ENCODE data around the gene ITGB1. TPM values are rescaled to one million over a fixed set of nuclear protein-coding genes. Genes with fewer than 3 reads are reported as not detected.

ITGB1 gene
- total and polyA plus RNA-seq, 9 of the 15 experiments (the other 6 are each of a cell fraction or from before 2014, with no cell fraction given), result 40.2 to 194 (median 155) TPM

DNA sequence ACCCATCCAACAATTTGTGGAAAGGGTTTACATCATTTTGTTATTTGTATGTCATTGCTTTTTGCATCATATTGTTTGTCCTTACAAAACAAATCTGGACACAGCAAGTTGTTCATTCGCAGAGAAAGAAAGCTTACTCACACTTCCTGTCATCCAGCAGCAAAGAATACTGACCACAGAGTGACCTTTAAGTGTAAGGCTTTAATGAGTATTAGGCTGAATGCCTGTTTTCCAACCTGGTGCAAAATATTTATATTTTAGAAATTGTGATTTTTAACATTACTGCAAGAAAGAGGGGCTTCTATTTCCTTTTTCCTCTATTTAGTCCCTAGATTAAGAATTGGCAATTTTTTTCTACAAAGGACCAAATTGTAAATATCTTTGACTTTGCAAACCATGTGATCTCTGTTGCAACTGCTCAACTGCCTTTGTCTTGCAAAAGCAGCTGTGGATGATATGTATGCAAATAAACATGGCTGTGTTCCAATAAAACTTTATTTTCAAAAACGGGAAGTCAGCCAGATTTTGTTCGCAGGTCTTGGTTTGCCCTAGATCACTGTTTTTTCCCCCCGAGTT, 27.8 kb upstream of the ITGB1 start:
- H3K27me3 ChIP-seq (ENCODE audit: control insufficient read depth in 2 of 2, insufficient read depth in 2 of 2, low read length in 2 of 2), result no peaks in the 10 kb centered on the region
- H3K79me2 ChIP-seq (ENCODE audit: control insufficient read depth, insufficient read depth, low read length), result no peaks in the 10 kb centered on the region
- in situ Hi-C loops (cut with MboI) (no loop called here), intact Hi-C loops (cut with micrococcal nuclease) (no loop called here)
- H3K4me3 ChIP-seq, result no peak overlapping the region
- WGBS (ENCODE audit: insufficient coverage, low coverage, missing lambda C conversion rate), result 14% methylated on average over 4 of the region's 4 CpGs
- H2AFZ ChIP-seq (ENCODE audit: low read depth, low read length), result peak overlapping the region; percentile 28
- H3K4me1 ChIP-seq (replicated peaks in 1 of 2; ENCODE audit: control insufficient read depth in 2 of 2, insufficient read depth in 2 of 2, low read length in 2 of 2), result peaks cover 13 to 34% of the 10 kb centered on the region in 2 experiments
- no peaks in the 10 kb centered on the region for H4K20me1 ChIP-seq (replicated peaks; ENCODE audit: control insufficient read depth, insufficient read depth, low read length)
- H3K9ac ChIP-seq (ENCODE audit: insufficient read depth in 1 of 2, low read depth in 2 of 2, low read length in 2 of 2), result no peak overlapping the region
- H3K9me3 ChIP-seq (replicated peaks; ENCODE audit: control insufficient read depth, insufficient read depth, low read depth, low read length), result no peaks in the 10 kb centered on the region
- ATAC-seq (0 out of 3 replicates have a peak, but pooled peaks have one; percentile 36), DNase-seq (ENCODE audit: extremely low read depth in 1 of 4, low spot score in 3 of 4) (peak in 1 of 4 experiments; percentile 35), FAIRE-seq (peak; percentile 29)
- ChIA-PET POLR2A (interaction anchor here (0.6 to 1.2 kb wide), 7 partner anchors 12 to 35 kb away, joined by 3 read pairs; no protein-coding TSS in a partner anchor), CTCF (ENCODE audit: low intra/inter-chr PET ratio) (no interaction called here)
- peak overlapping the region; percentile 20; the same call in 1 of the 3 replicates for H3K27ac ChIP-seq (ENCODE audit: extremely low read depth, low read depth, low read length)
- no peak overlapping the region for H3K4me2 ChIP-seq (ENCODE audit: insufficient read depth, low read length)
- BruUV-seq (replicated peaks), result no TSS peak
- H3K36me3 ChIP-seq (ENCODE audit: control insufficient read depth, insufficient read depth, low read length), result no peaks in the 10 kb centered on the region
- no peaks in the 10 kb centered on the region for H3K9me1 ChIP-seq (ENCODE audit: control insufficient read depth, insufficient read depth, low read length)
- TF ChIP-seq GABPA (tag; conservative IDR thresholded peaks at IDR 0.05; ENCODE audit: low read depth) (peak; percentile 63), SOX6 (IDR thresholded peaks at IDR 0.05) (peak; percentile 80), NFE2 (IDR thresholded peaks at IDR 0.05; ENCODE audit: low read depth) (peak; percentile 63), MYBL2 (IDR thresholded peaks at IDR 0.05; ENCODE audit: low read depth) (peak; percentile 56; the same call in 1 of the 2 replicates), MYBL2 (CRISPR knock-in tag; IDR thresholded peaks at IDR 0.05; ENCODE audit: borderline replicate concordance) (no peak), HMGN3 (IDR thresholded peaks at IDR 0.05; ENCODE audit: borderline replicate concordance, extremely low read depth, insufficient read length, low read depth, low read length) (no peak), KDM4B (IDR thresholded peaks at IDR 0.05; ENCODE audit: borderline replicate concordance in 2 of 2, low read depth in 1 of 2) (no peak), BACH1 (tag; IDR thresholded peaks at IDR 0.05) (peak; percentile 73; the same call in 1 of the 2 replicates), LEF1 (IDR thresholded peaks at IDR 0.05) (peak; percentile 65; the same call in 1 of the 2 replicates), CBFA2T2 (conservative IDR thresholded peaks at IDR 0.05) (0 out of 2 replicates have a peak, but pooled peaks have one; percentile 16), MAFG (tag; conservative IDR thresholded peaks at IDR 0.05) (0 out of 2 replicates have a peak, but pooled peaks have one; percentile 16), SMARCC2 (IDR thresholded peaks at IDR 0.05; ENCODE audit: low read depth) (peak; percentile 39; the same call in 1 of the 2 replicates), ATF3 (IDR thresholded peaks at IDR 0.05) (peak; percentile 62), ATF3 (CRISPR knock-in tag; conservative IDR thresholded peaks at IDR 0.05) (no peak), ELF1 (tag; IDR thresholded peaks at IDR 0.05) (peak; percentile 29; the same call in 1 of the 2 replicates), FOXJ2 (tag; IDR thresholded peaks at IDR 0.05) (peak; percentile 61; the same call in 1 of the 2 replicates), NCOR1 (IDR thresholded peaks at IDR 0.05) (no peak), YY1 (IDR thresholded peaks at IDR 0.05; ENCODE audit: borderline replicate concordance in 1 of 3, control insufficient read depth in 1 of 3, extremely low read depth in 1 of 3, insufficient read depth in 3 of 3, insufficient read length in 1 of 3, insufficient replicate concordance in 2 of 3, low read depth in 1 of 3, low read length in 2 of 3) (no peak)
- TF ChIP-seq, protein P1, sequence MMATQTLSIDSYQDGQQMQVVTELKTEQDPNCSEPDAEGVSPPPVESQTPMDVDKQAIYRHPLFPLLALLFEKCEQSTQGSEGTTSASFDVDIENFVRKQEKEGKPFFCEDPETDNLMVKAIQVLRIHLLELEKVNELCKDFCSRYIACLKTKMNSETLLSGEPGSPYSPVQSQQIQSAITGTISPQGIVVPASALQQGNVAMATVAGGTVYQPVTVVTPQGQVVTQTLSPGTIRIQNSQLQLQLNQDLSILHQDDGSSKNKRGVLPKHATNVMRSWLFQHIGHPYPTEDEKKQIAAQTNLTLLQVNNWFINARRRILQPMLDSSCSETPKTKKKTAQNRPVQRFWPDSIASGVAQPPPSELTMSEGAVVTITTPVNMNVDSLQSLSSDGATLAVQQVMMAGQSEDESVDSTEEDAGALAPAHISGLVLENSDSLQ (IDR thresholded peaks at IDR 0.05), result 0 out of 2 replicates have a peak, but pooled peaks have one; percentile 3
